HG03064 (cell line): ENCODE measurements around the gene SERPINB3.
A peak's percentile ranks its signal among the peaks of the same experiment; 100 is the strongest.
"Not testable (repeated sequence)": the region's sequence is repeated elsewhere in the genome, so short reads cannot be mapped to it uniquely, and the experiment has no call there.

Experiments used
- ATAC-seq: cut with Tn5 transposase; IDR thresholded peaks from one replicate; pipeline ENCODE4 v1.9.1; 2021; ENCODE audit warnings: low read depth; ENCODE audit not compliant: unreplicated experiment

Gene SERPINB3

GRCh38 chr18:63648241-63648640, 13.5 kb downstream of the SERPINB3 start:
- ATAC-seq, result no peak

DNA sequence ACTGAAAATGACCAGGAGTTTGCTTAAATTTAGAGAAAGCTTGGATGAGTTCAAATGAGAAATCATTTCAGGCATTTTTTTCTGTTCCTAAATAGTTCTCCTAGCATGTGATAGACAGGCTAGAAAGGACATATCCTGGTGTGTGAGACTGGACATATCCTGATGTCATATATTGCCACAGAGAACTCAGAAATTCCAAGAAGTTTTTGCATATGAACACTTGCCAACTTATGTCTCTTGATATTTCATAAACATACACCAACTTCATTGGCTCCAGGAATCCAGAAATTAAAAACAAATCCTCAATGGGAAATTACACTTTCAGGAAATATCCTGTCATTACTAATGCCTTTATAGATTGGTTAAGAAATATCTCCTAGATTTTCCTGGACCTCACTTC, 14.8 kb downstream of the SERPINB3 start:
- no peak for ATAC-seq

GRCh38 chr18:63644694-63645093, 17.0 kb downstream of the SERPINB3 start:
- not testable (repeated sequence) for ATAC-seq

GRCh38 chr18:63644142-63644541, 17.6 kb downstream of the SERPINB3 start, which contains the start of gene SERPINB4:
TSS of gene SERPINB4 (minus strand) at chr18:63644256. CDS start at chr18:63643577, 679 bp downstream.
- not testable (repeated sequence) for ATAC-seq

DNA sequence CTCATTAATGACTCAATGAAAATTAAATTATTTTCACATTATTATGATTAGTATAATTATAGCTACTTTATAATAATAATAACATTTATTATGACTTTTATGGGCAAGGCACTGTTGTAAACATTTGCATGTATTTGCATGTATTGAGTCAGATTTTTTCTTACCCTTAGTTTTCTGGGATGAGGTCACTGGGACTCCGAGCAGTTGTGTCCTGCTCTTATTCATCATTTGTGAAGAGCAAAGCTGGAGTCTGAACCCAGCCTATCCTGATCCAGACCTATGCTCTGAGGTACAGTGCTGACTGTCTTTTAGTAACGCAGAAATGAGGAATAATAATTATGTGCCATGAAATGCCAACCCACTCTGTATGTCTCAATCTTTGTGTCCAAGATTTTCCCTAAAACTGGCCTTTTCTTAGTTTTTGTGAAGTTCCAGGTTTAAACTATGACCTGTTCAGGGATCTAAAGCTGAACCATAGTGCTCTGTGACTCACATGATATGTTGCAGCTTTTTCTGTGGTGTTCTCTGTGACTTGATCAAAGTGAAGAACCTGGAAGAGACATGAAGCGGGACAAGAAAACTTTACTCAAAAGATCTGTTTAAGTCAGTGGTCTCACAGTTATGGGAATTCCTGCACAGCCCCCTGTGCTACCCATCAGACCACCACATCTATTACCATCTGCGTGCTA, 18.9 kb downstream of the SERPINB3 start:
- ATAC-seq, result not testable (repeated sequence)

DNA sequence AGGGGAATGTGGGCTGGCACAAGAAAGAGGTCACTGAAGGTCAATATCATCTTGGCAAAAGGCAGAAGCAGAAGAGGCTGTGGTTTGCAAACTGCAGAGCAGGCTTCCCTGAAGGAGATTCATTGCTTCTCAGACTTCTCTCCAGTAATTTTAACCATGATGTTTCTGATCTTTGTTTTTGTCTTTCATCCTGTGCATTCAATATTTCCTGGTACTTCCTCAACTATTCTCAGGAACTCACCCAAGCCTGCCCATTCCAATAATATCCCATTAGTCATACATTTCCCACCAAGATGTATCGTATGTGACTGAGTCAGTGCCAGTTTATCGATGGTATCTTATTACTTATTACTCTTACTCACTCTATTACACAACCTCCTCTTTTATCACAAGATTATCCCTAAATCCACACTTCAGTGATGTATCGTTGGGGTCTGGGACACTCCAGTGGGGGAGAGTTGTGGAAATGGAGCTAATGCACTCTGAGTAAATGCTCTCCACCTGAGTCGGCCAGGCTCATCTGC, 20.5 kb downstream of the SERPINB3 start:
- ATAC-seq, result not testable (repeated sequence)

DNA sequence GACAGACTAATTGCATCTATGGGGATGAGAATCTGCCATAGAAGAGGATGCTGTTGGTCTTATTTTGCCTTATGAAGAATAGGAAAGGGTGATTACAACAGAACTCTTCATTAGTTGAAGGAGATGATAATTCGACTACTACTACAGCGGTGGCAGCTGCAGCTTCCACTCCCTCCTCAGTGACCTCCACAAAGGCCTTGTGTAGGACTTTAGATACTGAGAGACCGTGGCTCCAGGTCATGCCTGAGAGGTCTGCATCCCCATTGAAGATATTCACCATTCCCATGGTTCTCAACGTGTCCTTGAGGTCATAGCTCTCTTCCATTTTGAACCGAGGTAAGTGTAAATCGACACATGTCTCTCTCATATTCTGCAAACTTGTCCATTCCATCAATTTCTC, 24.0 kb downstream of the SERPINB3 start:
- ATAC-seq, result no peak

DNA sequence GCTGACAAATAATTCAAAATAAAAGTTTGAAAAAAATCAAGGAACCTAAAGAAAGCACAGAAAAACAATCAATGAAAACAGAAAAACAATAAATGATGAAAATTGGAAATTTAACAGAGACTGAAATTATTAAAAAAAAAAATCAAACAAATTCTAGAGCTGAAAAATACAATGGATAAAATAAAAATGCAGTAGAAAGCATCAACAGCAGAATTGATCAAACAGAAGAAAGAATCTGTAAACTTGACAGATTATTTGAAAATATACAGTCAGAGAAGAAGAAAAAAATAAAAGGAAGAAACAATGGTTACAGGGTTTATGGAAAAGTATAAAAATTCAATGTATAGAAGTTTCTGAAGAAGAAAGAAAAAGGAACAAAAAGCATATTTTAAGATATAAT, 33.9 kb downstream of the SERPINB3 start:
- ATAC-seq, result no peak

GRCh38 chr18:63626431-63626830, 35.3 kb downstream of the SERPINB3 start:
- no peak for ATAC-seq

DNA sequence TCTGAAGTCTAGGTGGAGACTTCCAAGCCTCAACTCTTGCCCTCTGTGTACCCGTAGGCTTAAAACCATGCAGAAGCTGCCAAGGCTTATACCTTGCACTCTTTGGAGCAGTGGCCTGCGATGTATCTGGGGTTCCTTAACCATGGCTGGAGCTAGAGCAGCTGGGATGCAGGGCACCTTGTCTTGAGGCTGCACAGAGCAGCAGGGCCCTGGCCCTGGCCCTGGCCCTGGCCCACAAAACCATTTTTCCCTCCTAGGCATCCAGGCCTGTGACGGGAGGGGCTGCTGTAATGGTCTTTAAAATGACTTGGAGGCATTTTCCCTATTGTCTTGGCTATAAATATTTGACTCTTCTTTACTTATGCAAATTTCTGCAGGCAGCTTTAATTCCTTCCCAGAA, 36.8 kb downstream of the SERPINB3 start:
- no peak for ATAC-seq

GRCh38 chr18:63619661-63620060, 42.0 kb downstream of the SERPINB3 start:
- ATAC-seq, result no peak

DNA sequence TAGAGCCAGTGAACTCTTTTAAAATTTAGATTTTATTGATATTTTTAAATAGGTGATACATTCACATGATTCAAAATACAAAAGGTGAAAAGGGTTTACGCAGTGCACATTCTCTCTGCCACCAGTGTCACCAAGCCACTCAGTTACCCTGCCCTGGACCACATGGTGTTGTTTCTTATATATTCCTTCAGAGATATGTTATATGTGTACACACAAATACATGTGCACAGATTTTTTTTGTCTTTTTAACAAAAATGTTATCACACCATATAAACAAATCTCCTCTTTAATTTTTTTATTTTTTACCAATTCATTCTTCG, 43.8 kb downstream of the SERPINB3 start:
- no peak for ATAC-seq

DNA sequence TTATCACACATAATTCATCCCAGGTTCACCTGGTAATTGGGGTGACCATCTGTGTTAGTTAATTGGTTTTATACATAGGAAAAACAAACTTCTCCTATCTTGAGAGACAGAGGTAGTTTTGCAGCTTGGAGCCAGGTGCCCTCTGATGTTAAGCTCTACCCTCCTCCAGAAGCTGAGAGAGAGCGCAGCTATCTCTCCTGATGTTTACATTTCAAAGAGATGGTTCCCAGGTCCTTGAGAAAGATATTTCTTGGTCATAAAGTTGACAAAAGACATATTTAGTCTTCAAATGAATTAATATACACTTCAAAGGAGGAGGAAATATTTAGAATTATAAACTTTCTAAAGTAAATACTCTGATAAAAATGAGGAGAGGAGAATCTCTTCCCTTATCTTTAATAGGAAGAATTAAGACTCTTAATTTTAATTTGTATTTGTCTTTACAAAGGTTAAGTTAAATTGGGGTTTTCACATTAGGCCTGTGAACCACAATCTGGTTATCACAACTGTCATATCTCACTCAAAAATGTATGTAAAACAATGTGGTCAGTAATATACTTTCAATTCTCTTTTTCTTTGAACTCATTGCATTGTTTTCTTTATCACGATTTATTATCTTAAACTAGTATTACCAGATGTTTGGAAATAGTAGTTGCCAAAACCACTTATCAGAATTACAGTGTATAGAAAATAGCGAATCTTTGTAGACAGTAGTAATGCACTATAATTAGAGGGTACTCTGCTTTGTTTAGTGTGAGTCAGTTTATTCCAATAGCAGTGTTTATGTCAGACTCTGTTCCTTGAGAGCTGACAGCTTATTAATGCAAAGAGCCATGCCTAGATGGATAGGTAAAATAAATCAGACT, 44.4 kb downstream of the SERPINB3 start:
- ATAC-seq, result peak; percentile 57

DNA sequence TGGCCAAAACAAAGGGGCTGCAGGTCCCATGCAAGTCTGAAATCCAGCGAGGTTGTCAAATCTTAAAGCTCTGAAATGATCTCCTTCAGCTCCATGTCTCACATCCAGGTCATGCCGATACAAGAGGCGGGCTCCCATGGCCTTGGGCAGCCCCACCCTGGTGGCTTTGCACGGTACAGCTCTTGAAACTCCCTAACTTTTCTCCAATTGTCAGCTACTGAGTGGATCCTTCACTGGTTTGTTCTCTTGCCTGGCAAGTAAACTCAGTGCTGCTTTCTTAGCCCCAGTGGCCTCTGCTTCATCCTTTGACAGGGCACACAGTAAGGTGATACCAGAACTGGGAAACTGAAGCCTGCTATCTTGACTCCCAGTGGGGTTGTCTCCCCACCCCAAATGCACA, 48.3 kb downstream of the SERPINB3 start:
- ATAC-seq, result no peak

DNA sequence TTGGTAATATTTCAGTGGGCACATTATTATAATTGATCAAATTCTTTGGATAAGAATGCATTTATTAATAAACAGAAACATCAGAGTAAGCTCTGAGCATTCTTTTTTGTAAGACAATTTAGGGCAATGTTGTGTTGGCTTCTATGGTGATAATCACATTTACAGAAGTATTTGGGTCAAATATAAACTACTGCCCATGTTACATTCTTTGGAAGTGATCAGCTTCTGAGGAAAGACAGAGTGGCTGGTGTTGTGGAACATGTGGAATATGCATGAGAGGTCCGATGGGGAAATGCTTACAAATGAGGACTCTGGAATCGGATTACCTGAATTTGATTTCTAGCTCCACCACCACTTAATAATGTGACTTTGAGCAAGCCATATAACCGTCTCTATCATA, 55.2 kb downstream of the SERPINB3 start:
- no peak for ATAC-seq
